IMR-90 (cell line): ENCODE measurements around the gene PRCP.

Source experiments
- BHLHE40 ChIP-seq: fragments of 150-350 bp; IDR thresholded peaks from 2 replicates; pipeline ENCODE4 v1.6.1; 2016; ENCODE audit warnings: mild to moderate bottlenecking, low read depth, low read length
- CEBPB ChIP-seq: IDR thresholded peaks from 2 replicates; pipeline ENCODE4 v1.6.1; 2012; ENCODE audit warnings: low read depth, low read length, improper control_type of control experiment
- CTCF ChIP-seq: conservative IDR thresholded peaks from 2 replicates; pipeline ENCODE4 v1.5.1; 2012; ENCODE audit warnings: mild to moderate bottlenecking, low read depth, low read length, improper control_type of control experiment
- FOS ChIP-seq: fragments of 150-350 bp; IDR thresholded peaks from 2 replicates; pipeline ENCODE4 v1.6.1; 2016; ENCODE audit warnings: low read depth, low read length
- POLR2A ChIP-seq: IDR thresholded peaks from 2 replicates; pipeline ENCODE4 v1.6.1; 2012; ENCODE audit warnings: mild to moderate bottlenecking, low read depth, low read length
- SMC3 ChIP-seq: fragments of 150-350 bp; IDR thresholded peaks from 2 replicates; pipeline ENCODE4 v1.6.1; 2016; ENCODE audit warnings: low read depth, mild to moderate bottlenecking, antibody characterized with exemption, low read length, moderate library complexity
- USF2 ChIP-seq: fragments of 150-350 bp; IDR thresholded peaks from 2 replicates; pipeline ENCODE4 v1.6.1; 2017; ENCODE audit warnings: mild to moderate bottlenecking, antibody characterized with exemption, low read length, low read depth

- no peak for TF ChIP-seq CTCF
- no peak for TF ChIP-seq POLR2A
- no peak for TF ChIP-seq FOS
- no peak for TF ChIP-seq SMC3
- no peak for TF ChIP-seq BHLHE40
- TF ChIP-seq USF2, result no peak
- TF ChIP-seq CEBPB, result no peak
Observed at GRCh38 chr11:82873919-82874333, 26.3 kb downstream of the PRCP start.
